Bronchial epithelial cell (primary cell): ENCODE results near the gene EPB41L4A. TPM values are rescaled to one million over a fixed set of nuclear protein-coding genes. Genes with fewer than 3 reads are reported as not detected.
"Not testable (repeated sequence)": the region's sequence is repeated elsewhere in the genome, so short reads cannot be mapped to it uniquely, and the experiment has no call there.

Experiments used
- DNase-seq: peaks from one replicate; pipeline ENCODE4 v3.0.0-alpha.2; 2010; ENCODE audit warnings: low read depth
- FAIRE-seq: peaks from 2 replicates; lab custom pipeline; 2011; peaks lifted over from hg19 to GRCh38; lab: Jason Lieb, UNC
- H3K27me3 ChIP-seq: 2 replicates; pipeline ENCODE4 v1.5.1; 2011; ENCODE audit warnings: low read length; ENCODE audit not compliant: control insufficient read depth, insufficient read depth
- H3K36me3 ChIP-seq: 2 replicates; pipeline ENCODE4 v1.5.1; 2011; ENCODE audit warnings: low read length; ENCODE audit not compliant: control insufficient read depth, insufficient read depth
- H3K4me3 ChIP-seq: 2 replicates; pipeline ENCODE4 v1.5.1; 2011; ENCODE audit warnings: mild to moderate bottlenecking, low read depth, low read length, control low read depth
- CTCF ChIP-seq: IDR thresholded peaks from 2 replicates; pipeline ENCODE4 v1.5.1; 2011; ENCODE audit warnings: mild to moderate bottlenecking, moderate library complexity, low read length, control low read depth, inconsistent platforms; ENCODE audit not compliant: insufficient read depth, severe bottlenecking
- total RNA-seq: library from RNA; depleted of rRNA; stranded (reverse); fragments of >200 nt; gene quantifications from 2 replicates; pipeline ENCODE4 v1.2.1, GENCODE V29; 2014

EPB41L4A gene
- total RNA-seq, 1 donor from 2014 or later, result 5.3 TPM

GRCh38 chr5:112210430-112211005 is 208.6 kb downstream of the EPB41L4A start:
- FAIRE-seq, result no peak

GRCh38 chr5:112208699-112209615 is 210.1 kb downstream of the EPB41L4A start:
- DNase-seq (no peak), FAIRE-seq (no peak)
- no peaks in the 10 kb centered on the region for H3K27me3 ChIP-seq
- no peaks in the 10 kb centered on the region for H3K36me3 ChIP-seq
- no peak for TF ChIP-seq CTCF
- no peak overlapping the region for H3K4me3 ChIP-seq

More at GRCh38 chr5:112210430-112211005, 208.6 kb downstream of the EPB41L4A start:
- no peaks in the 10 kb centered on the region for H3K27me3 ChIP-seq
- no peaks in the 10 kb centered on the region for H3K36me3 ChIP-seq
- H3K4me3 ChIP-seq, result no peak overlapping the region
- TF ChIP-seq CTCF, result peak; percentile 57
- peak; percentile 46 for DNase-seq

- not testable (repeated sequence) for H3K36me3 ChIP-seq, H3K27me3 ChIP-seq, FAIRE-seq, DNase-seq, H3K4me3 ChIP-seq
Observed at GRCh38 chr5:112208195-112208594, 210.9 kb downstream of the EPB41L4A start.

- FAIRE-seq, result no peak
- TF ChIP-seq CTCF, result no peak
- H3K27me3 ChIP-seq, result no peaks in the 10 kb centered on the region
- no peak for DNase-seq
- H3K4me3 ChIP-seq, result no peak overlapping the region
- H3K36me3 ChIP-seq, result no peaks in the 10 kb centered on the region
Observed at GRCh38 chr5:112205846-112206245, 213.2 kb downstream of the EPB41L4A start.

- TF ChIP-seq CTCF, result no peak
- FAIRE-seq (no peak), DNase-seq (peak; percentile 42)
- no peak overlapping the region for H3K4me3 ChIP-seq
- no peaks in the 10 kb centered on the region for H3K36me3 ChIP-seq
- no peaks in the 10 kb centered on the region for H3K27me3 ChIP-seq
Observed at GRCh38 chr5:112203229-112203628, 215.8 kb downstream of the EPB41L4A start.

- Histone ChIP-seq H3K36me3 (no peaks in the 10 kb centered on the region), H3K27me3 (no peaks in the 10 kb centered on the region), H3K4me3 (no peak overlapping the region)
- no peak for TF ChIP-seq CTCF
- FAIRE-seq (no peak), DNase-seq (no peak)
Observed at GRCh38 chr5:112202694-112203093, 216.4 kb downstream of the EPB41L4A start.
